Left kidney (tissue), 2 donors: ENCODE measurements around the gene ASTN2. TPM values are rescaled to one million over a fixed set of nuclear protein-coding genes. Genes with fewer than 3 reads are reported as not detected.

Experiments used
- DNase-seq: peaks from one replicate; pipeline ENCODE4 v3.0.0-alpha.2; 2013
- polyA plus RNA-seq: library from polyadenylated mRNA; unstranded; fragments of 120-200 nt; gene quantifications from one replicate; pipeline ENCODE4 v1.2.1, GENCODE V29; 2013; ENCODE audit not compliant: insufficient read length

Gene ASTN2
- polyA plus RNA-seq, 1 donor, result 17.2 TPM

DNA sequence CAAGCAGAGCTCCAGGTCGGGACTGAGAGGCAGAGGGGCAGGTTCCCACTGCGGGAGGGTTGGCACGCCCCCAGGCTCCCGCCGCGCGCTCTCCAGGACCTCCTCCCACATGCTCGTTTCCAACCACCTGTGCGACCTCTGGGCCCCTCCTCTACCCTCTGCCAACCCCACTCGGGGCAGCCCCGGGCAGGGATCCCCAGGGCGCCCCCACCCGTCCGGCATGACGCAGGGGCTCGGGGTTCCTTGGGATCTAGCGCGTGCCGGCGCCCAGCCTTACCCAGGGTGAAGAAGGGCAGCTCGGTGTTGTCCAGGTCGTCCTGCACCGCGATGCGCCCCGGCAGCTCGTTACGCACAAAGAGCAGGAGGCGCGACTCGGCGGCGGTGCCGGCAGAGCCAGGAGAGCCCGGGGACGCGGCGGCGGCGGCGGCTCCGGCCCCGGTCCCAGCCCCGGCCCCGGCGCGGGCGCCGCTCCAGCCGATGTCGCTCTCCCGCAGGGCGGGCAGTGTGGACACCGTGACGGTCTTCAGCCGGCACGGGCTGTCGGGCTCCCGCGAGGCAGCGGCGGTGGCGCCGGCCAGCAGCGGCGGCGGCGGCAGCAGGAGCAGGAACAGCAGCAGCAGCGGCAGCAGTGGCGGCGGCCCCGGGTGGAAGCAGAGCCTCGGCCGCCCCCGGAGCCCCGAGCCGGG, 494 bp downstream of the ASTN2 start:
- no peak for DNase-seq

DNA sequence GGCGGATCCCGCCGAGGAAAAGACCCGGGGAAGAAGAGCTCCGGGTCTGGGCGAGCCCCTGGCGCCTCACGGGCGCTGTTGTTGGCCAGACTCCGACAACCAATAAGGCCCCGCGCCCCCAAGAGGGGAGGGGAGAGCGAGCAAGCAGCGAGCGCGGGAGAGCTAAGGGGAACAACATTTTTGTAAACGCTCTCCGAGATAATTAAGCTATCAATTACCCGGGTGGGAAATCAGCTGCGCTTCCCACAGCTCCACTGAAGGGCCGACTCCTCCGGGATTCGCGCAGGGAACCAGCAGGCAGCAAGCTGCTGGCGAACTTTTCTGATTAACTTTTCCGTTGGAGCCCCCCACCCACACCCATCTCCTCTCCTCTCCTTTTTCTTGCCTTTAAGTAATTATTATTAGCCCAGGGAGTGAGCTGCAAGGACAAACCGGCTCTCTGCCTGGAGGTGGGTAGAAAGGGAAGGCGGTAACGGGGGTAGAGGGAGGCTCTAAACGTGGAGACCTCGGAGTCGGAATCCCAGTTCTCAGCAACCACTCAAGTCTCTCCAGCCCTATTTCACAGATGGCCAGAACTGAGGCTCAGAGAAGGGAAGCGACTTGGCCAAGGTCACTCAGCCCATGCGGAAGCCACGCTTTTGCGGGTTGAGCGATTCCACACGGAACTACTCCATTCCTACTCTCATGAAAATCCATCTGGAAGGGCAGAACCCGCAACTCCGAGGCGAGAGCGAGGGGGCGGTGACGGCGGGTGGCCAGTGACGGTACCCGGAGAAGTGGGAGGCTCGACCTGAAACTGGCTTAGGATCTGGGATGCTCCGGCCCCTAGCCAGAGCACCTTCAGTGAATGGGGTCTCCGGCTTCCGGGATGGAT, 1.3 kb downstream of the ASTN2 start:
- DNase-seq, result no peak

DNA sequence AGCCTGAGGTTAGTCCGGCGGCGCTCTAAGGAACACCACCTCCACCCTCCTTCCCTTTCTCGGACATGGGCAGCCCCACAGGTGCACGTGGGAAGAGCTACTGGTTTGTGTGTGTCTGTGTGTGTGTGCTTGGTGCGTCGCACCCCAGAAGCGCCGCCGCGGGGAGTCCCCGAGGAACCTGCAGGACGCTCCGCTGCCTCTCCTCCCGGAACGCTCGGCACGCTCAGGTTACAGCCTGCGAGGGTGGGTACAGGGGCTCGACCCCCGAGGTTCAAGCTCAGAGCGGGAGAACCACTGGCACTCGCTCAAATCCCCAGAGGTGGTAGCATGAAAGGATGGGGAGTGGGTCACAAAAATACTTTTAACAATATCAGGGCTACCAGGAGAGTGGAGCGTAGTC, 2.0 kb downstream of the ASTN2 start:
- DNase-seq, result no peak

DNA sequence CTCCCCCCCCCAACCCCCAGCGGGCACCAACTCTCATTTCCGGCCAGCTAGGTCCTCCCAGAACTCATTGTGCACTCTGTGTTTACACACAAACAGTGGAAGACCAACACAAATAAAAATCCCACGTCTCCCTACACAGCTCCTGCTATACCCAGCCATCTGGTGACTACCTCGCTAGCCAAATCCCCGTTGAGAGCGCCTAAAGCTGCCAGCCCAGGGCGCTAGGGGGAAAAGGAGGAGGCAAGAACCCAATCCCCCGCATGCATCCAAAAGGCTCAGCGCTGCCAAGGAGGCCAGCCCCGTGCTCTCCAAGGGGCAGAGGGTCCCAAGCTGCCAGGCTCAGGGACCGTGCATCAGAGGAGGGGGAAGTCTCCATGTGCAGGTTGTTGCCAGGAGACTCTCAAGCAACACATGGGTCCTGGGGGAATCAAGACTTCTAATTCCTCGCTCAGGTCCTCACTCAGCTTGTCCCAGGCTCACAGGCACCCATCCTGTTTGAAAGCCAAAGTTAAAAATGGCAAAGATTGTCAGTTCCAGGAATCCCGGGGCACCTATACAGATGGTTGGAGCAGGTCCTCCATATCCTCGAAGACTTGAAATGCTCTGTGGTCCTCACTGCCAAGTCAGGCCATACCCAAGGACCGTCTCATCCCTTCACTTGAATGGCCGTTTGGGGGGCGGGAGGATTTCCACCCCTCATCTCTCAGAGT, 2.7 kb downstream of the ASTN2 start:
- no peak for DNase-seq

DNA sequence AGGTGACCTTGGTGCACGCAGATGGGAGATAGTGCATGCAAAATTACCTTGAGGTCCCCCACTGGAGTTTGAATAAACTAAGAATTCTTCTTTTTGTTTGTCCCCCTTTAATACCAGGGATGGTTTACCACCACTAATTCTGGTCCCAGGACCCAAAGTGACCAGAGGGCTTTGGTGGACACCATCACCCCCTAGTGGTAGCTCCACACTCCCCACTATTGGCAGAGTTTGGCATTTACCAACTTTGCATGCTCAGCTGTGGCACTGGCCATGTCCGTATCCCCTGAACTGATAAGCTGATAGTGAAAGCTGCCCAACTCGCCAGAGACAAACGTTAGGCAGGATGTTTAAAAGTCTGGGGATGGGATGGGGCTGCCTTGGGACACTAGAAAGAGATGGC, 3.3 kb downstream of the ASTN2 start:
- DNase-seq, result no peak

DNA sequence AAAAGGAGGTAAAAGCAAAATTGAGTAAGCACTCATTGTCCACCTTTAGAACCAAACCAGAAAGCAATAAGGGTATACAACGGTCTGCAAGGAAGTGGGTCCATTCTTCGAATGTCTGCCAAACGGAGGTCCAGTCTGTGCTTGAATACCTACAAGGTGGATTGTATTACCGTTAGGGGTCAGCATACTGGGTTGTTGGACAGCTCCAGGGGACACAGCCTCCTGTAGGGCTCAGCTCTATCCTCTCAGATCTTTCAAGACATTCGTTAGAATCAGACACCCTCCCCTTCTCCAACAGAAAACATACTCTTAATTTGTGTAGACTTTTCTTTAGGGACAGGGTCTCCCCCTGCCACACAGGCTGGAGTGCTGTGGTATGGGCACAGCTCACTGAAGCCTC, 5.5 kb downstream of the ASTN2 start:
- no peak for DNase-seq

DNA sequence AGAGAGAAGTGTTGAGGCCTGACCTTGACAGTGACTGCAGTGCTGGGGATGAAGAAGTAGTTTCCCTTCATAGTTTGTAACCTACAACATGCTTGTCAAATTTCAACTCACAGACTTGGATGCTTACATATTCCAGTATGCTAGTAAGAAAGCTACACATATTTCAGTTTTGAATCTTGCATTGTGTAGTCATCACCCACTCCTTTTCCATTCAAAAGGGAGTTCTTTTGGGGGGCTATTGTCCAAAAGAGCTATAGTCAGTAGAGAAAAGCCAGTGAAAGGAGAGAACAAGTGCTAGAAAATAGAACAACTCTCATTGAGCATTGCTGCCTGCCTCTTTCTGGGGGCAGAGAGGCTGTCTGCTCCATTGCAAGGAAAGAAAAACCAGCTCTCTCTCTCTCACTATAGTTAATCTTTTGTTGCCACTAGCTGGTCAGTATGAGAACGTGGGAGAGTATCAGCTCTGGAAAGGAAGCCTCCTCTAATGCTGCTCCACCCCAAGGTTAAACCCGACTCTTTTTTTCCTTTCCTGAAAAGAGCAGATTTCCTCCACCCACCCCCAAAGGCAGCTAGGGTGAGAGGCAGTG, 7.3 kb downstream of the ASTN2 start:
- no peak for DNase-seq

DNA sequence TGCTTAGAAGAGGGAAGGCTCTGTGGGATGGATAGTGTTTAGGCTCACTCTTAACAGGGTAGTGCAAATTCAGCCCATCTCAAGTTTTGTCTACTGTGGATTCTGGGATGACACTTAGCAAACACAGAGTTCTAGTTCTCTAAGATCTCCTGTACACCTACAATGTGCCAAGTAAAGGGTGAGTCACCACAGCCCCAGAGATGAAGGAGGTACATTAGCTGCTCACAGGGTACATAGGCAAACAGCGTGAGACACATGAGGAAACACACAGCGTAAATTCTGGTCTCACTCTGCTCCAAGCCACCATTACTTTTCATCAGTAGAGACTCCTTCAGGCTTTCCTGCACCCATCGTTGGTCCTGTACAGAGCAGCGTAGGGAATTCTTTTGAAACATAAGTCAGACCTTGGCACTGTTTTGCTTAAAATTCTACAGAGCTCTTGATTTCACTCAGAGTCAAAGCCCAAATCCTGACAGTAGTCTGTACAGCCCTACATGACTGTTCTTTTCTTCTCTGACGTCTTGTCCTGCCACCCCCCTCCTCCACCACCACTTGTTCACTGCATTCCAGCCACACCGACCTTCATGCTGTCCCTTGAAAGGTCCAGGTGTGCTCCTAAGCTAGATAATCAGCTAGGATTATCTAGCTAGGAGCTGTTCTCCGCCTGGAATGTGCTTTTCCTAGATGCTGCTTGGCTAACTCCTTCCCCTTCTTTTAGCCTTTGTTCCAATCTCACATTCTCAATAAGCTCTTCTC, 8.7 kb downstream of the ASTN2 start:
- no peak for DNase-seq

DNA sequence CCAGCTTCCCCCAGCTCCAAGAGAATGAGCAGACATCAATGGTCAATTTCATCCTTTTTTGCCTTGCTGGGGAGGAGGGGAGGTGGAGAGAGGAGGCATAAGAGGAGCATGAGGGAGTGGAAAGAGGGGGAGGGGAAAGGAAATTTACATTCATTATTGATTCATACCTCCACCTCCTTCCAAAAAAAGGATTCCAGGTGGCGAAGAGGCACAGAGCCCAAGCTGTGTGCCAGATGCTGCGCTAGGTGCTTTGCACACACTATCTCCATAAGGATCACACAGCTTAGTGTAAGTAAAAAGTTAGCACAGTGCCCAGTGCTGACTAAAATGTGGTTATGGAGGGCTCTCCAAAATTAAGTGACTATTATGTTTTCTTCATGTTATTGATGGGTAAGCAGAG, 11.0 kb downstream of the ASTN2 start:
- DNase-seq, result no peak

DNA sequence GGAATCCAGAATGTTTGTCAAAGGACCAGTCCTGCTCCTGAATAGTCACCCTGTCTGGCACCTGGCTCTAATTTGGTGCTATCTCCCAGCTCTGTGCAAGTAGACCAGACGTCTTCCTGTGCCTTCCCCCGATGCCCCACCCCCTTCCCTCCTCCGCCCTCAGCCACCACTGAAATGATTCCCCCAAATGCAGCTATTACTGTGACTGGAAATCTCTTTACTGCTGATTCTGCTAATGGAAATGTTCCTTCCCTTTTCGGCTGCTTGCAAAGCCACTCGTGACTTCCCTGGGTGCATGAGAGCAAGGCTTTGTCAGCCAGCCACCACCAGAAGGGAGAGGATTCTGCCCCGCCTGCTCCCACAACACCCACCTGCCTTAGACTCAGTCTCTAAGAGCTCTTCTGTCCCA, 11.4 kb downstream of the ASTN2 start:
- no peak for DNase-seq

DNA sequence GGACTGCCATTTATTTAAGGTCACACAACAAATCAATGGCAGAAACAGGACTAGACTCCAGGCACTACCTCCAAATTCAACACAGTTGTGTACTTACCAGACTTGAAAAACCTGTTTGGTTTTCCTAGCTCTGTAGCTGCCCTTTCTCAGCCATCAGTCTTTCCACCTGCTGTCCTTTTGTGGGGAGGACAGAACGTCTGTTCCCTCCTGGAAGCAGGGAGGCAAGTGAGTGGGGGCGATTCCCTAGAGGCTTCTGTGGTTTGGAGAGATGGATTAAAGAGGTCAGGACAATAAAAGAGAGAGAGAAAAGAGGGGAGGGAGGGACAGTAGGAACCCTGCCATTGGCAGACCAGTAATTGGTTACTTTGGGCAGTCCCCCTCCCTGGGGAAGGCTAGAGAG, 14.7 kb downstream of the ASTN2 start:
- no peak for DNase-seq

DNA sequence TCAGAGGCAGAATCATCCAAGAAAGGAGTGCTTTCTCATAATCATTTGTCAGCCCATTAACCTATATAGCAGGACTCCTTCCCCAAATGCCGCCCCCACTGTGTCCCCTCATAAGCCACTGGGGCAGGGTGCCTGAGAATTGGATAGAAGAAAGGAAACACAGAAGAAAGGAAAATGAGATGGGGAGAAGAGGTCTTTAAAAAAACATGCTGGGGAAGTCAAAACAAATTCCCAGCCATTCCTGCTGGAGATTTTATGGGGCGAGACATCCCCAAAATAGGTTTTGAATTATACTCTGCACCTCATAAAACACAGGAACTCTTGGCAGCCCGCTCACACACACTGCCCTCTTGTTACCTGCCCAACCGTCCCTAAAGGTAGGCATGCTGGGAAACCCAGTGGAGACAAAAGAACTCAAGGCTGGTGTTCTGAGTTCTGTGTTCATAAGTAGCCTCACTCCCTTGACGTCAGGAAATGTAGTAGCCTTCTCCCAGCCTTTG, 19.7 kb downstream of the ASTN2 start:
- no peak for DNase-seq

DNA sequence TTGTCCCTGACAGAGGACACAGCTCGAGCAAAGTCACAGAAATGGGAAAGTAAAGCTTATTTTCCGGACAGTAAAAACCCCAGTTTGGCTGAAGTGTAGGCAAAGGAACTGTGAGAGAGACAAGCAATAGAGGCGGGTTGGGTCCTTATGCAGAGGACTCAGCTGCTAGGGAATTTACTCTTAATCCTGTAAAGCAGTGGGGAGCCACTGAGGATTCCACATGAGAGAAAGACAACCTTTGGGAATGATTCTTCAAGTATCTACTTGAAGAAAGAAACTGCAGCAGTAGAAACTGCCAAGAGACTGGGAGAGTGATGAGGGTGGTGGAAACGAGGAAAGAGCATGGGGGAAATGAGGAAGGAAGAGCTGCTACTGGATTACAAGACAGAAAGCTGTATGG, 20.2 kb downstream of the ASTN2 start:
- DNase-seq, result no peak

DNA sequence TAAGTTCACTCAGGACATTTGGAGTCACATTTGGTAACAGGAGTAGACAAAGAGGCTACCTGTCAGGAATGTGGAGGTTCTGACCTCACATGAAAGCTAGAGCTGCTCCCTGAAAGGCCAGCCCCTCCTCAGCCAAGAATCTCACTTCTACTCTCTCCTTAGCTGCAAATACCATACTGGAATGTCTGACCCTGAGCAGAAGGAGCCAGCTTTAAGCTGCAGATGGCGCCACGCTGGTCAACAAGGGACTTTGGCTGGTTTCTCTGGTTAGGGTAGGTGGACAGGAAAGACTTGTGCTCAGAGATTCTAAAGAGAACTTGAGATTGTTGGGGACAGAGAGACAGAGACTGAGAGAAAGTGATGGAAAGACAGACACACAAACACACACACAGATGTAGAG, 21.9 kb downstream of the ASTN2 start:
- DNase-seq, result no peak

DNA sequence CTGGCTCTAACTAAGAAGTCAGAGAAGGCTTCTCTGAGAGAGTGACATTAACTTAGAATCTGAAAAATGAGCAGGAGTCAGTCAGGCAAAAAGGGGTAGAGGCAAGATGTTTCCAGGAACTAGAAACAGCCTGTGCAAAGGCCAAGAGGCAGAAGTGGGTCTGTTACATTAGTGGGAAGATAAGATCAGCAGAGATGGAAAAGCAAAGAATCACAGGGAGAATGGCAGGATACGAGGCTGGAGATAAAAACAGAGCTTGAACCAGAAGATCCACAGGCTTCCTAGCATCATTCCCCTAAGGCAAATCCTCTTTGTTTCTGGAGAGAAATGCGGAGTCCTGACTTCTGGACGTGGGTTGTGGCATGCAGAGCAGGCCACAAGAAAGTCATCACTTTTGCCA, 27.4 kb downstream of the ASTN2 start:
- no peak for DNase-seq

DNA sequence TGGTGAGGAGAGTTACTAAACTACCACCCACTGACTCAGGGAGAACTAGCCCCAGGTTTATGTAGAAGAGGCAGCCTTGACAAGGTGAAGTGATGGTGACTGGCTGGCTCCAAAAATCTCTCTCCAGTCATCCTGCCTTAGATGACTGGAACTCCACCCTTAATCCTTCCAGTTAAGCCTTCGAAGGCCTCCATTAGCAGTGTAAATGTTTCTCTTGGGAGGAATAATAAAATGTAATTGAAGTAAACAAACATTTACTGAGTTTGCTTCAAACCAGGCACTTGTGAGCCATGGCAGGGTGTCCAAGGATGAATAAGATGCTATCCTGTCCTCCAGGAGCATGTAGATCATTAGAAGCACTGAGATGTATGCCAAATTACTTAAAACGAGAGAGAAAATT, 35.5 kb downstream of the ASTN2 start:
- DNase-seq, result no peak

DNA sequence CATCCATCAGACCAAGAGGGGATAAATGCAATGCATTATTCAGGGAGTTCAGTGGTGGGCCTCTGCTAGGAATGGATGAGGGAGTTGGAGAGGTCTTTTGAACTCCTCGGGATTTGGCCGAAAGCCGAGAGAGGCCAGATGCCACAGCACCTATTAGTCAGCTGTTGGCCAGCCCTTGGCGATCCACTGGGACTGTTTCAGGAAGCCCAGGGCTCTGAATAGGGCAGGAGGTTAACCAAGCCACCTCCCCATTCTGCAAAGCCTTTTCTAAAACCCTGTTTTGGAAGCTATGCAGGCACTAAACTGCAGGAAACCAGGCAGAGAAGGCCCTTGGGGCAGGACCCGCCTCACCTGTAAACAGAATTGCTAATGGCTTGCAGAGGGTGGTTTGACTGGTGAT, 37.8 kb downstream of the ASTN2 start:
- DNase-seq, result no peak

DNA sequence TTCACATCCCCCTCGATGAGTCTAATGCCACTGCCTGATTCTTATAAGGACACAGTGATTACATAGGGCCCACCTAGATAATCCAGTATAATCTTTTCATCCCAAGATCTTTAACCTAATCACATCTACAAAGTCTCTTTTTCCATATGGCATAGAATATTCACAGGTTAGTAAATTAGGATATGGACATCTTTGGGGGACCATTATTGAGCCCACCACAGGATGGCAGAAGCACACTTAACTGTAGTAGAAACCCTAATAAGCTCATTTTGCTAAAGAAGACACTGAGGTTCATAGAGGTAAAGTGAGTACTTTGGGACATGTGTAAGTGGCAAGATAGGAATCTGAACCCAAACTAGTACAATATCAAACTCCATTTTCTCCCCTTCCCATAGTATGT, 38.9 kb downstream of the ASTN2 start:
- no peak for DNase-seq

DNA sequence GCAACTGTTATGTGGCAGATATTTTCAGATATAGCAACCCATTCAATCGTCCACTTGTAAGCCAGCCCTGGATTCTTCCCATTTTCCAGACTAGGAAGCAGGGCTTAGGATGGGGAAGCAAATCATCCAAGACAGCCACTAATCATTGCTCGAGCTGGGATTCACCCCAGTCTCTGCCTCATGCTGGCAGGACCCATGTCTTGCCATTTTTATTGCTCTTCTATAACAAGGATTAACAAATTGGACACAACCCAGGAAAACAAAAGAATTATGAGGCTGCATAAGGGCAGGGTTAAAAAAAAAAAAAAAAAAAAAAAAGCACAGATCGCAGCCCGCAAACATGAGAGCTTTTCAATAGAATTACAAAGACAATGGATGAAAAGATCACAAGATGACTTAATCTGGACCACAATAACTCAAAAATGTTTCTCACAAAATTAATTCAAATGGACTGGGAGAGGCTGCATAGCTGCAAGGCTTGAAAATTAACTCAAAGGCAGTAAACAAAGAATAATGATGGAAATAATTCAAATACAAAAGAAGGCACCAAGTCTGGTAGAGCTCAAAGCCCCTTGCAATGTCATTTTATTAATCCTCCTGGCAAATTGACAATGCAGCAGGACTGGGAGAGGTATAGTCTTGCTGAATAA, 40.7 kb downstream of the ASTN2 start:
- DNase-seq, result no peak

DNA sequence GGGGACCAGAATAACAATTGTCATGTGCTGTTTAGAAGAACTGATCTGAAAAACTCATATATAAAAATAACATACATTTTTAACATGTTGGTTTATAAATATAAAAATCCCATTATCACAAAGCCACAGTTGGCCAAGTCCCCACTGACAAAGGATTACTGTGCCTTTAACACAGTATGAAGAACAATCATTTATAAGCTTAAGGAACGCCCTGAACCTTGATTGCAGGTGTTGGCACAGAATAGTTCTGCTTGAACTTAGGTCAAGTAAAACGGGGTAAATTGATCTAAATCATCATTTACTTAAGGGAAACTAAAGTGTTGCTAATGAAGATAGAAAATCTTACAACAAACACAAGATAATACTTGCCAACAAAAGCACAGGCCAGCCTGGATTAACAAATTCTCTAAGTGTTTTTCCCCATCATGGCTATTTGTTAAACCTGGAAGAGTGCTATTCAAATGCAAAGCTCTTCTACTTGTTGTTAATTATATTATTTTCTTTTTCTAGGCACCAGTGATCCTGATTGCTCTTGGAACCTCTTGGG, 46.1 kb downstream of the ASTN2 start:
- DNase-seq, result no peak

DNA sequence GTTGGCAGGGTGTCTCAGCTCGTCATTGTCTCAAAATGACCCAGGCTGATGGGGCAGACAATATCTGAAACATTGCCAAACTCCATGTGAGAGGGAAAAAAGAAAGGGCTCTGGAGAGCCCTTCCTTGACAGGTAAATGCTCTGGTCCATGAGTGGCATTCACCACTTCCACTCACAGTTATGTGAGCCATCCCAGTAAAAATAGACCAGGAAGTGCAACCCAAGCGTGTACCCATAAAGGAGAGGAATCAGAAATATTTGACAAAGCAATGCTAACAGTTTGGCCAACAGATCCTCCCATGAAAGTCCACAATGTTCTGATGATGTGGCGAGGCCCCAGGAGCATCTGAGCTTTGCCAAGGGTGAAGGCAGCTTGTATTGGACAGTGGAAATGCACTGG, 49.4 kb downstream of the ASTN2 start:
- no peak for DNase-seq
